ENCODE data around the gene DBNDD2.
A peak's percentile ranks its signal among the peaks of the same experiment; 100 is the strongest.

The DBNDD2 gene

GRCh38 chr20:45450097-45450818 is 42.2 kb downstream of the DBNDD2 start:
- peak; percentile 81 for DNase-seq (ENCODE audit: low spot score)

GRCh38 chr20:45452238-45452637 is 44.1 kb downstream of the DBNDD2 start:
- DNase-seq (ENCODE audit: low spot score), result no peak

- DNase-seq (ENCODE audit: low spot score), result no peak
These were observed 44.9 kb downstream of the DBNDD2 start for GRCh38 chr20:45452772-45453691.

- DNase-seq (ENCODE audit: low spot score), result peak; percentile 52
These were observed 48.5 kb downstream of the DBNDD2 start for GRCh38 chr20:45456632-45457031.

- no peak for DNase-seq (ENCODE audit: low spot score)
These were observed 51.5 kb downstream of the DBNDD2 start for GRCh38 chr20:45459606-45460005.
